Stimulated activated CD4-positive, alpha-beta T cell treated with anti-CD3 and anti-CD28 coated beads, Interleukin-12 subunit alpha, Interleukin-12 subunit beta, amount 100 ng/mL, for 48 hours (primary cell): ENCODE measurements around the gene CCDC88C.

ENCODE experiments used
- DNase-seq, 3 donors: peaks; one replicate each; pipeline ENCODE4 v3.0.0-alpha.2; 2020; ENCODE audit warnings: low read depth in 2 of 3, low spot score in 1 of 3

CCDC88C gene

GRCh38 chr14:91310606-91311283, 106.9 kb downstream of the CCDC88C start:
- no peak for DNase-seq

- no peak for DNase-seq
Observed at GRCh38 chr14:91309756-91310280, 107.8 kb downstream of the CCDC88C start.

GRCh38 chr14:91308337-91308736, 109.3 kb downstream of the CCDC88C start:
- DNase-seq = no peak

- no peak for DNase-seq
Observed at GRCh38 chr14:91307652-91308051, 110.0 kb downstream of the CCDC88C start.

- no peak for DNase-seq
Observed at GRCh38 chr14:91307046-91307445, 110.6 kb downstream of the CCDC88C start.

- DNase-seq = no peak
Observed at GRCh38 chr14:91306547-91306946, 111.1 kb downstream of the CCDC88C start.

GRCh38 chr14:91305650-91306431, 111.8 kb downstream of the CCDC88C start:
- no peak for DNase-seq

GRCh38 chr14:91303924-91304229, 113.7 kb downstream of the CCDC88C start:
- DNase-seq = no peak

- DNase-seq = peak; percentile 72 to 84 (median 82)
Observed at GRCh38 chr14:91303091-91303923, 114.3 kb downstream of the CCDC88C start.

GRCh38 chr14:91302391-91302790, 115.2 kb downstream of the CCDC88C start:
- peak in 2 of 3 donors; percentile 21 to 40 for DNase-seq

- DNase-seq = no peak
Observed at GRCh38 chr14:91300957-91301356, 116.7 kb downstream of the CCDC88C start.

- no peak for DNase-seq
Observed at GRCh38 chr14:91300283-91300895, 117.2 kb downstream of the CCDC88C start.

GRCh38 chr14:91299121-91300115, 118.2 kb downstream of the CCDC88C start:
- no peak for DNase-seq

GRCh38 chr14:91298576-91298975, 119.0 kb downstream of the CCDC88C start:
- no peak for DNase-seq

GRCh38 chr14:91297081-91297711, 120.4 kb downstream of the CCDC88C start:
- no peak for DNase-seq

GRCh38 chr14:91295851-91296796, 121.5 kb downstream of the CCDC88C start:
- DNase-seq = no peak

GRCh38 chr14:91295276-91295845, 122.3 kb downstream of the CCDC88C start:
- DNase-seq = no peak

GRCh38 chr14:91294153-91294552, 123.5 kb downstream of the CCDC88C start:
- no peak for DNase-seq
